Measurements from ENCODE around the gene MOBP.

MOBP gene

DNA sequence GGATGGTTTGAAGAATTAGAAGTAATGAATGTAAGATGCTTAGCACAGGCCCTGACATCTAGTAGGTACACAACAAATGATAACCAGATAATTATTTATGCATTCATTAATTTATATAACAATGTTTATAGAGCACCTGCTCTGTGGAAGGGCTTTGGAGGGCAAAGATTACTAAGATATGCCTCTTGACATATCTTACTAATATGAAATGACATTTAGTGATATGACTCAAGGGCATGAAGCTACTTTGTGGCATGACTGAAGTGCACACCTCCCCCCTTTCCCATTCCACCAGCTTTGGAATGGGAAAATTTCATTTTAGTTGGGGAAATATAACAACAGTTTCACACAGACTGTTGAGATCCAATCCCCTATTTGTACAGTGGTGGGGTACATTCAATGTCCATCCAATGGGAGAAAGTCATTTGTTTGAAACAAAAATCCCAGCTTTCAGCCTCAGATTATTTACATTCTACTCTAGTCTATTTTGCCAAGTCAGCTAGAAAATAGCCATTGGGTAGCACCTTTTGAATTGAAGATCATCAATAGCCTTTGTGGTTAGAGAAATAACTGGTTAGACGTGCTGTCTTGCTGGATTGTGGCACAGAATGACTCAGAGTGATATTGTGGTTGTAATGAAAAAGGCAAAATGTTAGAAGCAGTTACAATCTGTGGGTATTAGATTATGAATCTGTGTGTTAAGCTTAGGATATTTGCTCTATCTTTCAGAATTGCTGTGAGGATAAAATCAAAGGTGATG is 72.9 kb downstream of the MOBP start:
- no peaks in the 10 kb centered on the region for H3K27me3 ChIP-seq (ENCODE audit: control insufficient read depth, low read length)
- no peak overlapping the region for H3K4me3 ChIP-seq (ENCODE audit: low read length)
- H4K20me1 ChIP-seq (ENCODE audit: control insufficient read depth, insufficient read depth, low read depth, low read length) = no peaks in the 10 kb centered on the region
- H3F3A ChIP-seq (ENCODE audit: control insufficient read depth, insufficient read depth) = no peaks in the 10 kb centered on the region
- no peaks in the 10 kb centered on the region for H3K4me1 ChIP-seq (ENCODE audit: control insufficient read depth, low read length)
- no peaks in the 10 kb centered on the region for H3K9me2 ChIP-seq (replicated peaks; ENCODE audit: control insufficient read depth, low read length)
- no peak overlapping the region for H3K4me2 ChIP-seq (ENCODE audit: low read length)
- TF ChIP-seq EZH2phosphoT487 (IDR thresholded peaks at IDR 0.05; ENCODE audit: borderline replicate concordance, low read length) = no peak
- TF ChIP-seq, protein P1, sequence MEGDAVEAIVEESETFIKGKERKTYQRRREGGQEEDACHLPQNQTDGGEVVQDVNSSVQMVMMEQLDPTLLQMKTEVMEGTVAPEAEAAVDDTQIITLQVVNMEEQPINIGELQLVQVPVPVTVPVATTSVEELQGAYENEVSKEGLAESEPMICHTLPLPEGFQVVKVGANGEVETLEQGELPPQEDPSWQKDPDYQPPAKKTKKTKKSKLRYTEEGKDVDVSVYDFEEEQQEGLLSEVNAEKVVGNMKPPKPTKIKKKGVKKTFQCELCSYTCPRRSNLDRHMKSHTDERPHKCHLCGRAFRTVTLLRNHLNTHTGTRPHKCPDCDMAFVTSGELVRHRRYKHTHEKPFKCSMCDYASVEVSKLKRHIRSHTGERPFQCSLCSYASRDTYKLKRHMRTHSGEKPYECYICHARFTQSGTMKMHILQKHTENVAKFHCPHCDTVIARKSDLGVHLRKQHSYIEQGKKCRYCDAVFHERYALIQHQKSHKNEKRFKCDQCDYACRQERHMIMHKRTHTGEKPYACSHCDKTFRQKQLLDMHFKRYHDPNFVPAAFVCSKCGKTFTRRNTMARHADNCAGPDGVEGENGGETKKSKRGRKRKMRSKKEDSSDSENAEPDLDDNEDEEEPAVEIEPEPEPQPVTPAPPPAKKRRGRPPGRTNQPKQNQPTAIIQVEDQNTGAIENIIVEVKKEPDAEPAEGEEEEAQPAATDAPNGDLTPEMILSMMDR (IDR thresholded peaks at IDR 0.05; ENCODE audit: low read depth, low read length, poor library complexity, severe bottlenecking) = no peak
- no peak overlapping the region for H3K27ac ChIP-seq (ENCODE audit: low read depth, low read length)
- no peaks in the 10 kb centered on the region for H3K79me2 ChIP-seq (ENCODE audit: control insufficient read depth, low read length)
- H3K9me3 ChIP-seq (ENCODE audit: control insufficient read depth, insufficient read depth, low read length) = no peaks in the 10 kb centered on the region
- H3K36me3 ChIP-seq (ENCODE audit: control insufficient read depth, low read length) = no peaks in the 10 kb centered on the region

- H3K4me3 ChIP-seq (ENCODE audit: low read length) = no peak overlapping the region
- H3K4me2 ChIP-seq (ENCODE audit: low read length) = no peak overlapping the region
- no peaks in the 10 kb centered on the region for H3K4me1 ChIP-seq (ENCODE audit: control insufficient read depth, low read length)
- H3K36me3 ChIP-seq (ENCODE audit: control insufficient read depth, low read length) = no peaks in the 10 kb centered on the region
- no peaks in the 10 kb centered on the region for H3K9me2 ChIP-seq (replicated peaks; ENCODE audit: control insufficient read depth, low read length)
- H3K27ac ChIP-seq (ENCODE audit: low read depth, low read length) = no peak overlapping the region
- no peaks in the 10 kb centered on the region for H3F3A ChIP-seq (ENCODE audit: control insufficient read depth, insufficient read depth)
- no peaks in the 10 kb centered on the region for H4K20me1 ChIP-seq (ENCODE audit: control insufficient read depth, insufficient read depth, low read depth, low read length)
- no peak for TF ChIP-seq EZH2phosphoT487 (IDR thresholded peaks at IDR 0.05; ENCODE audit: borderline replicate concordance, low read length)
- TF ChIP-seq, protein P1 (IDR thresholded peaks at IDR 0.05; ENCODE audit: low read depth, low read length, poor library complexity, severe bottlenecking) = no peak
- H3K79me2 ChIP-seq (ENCODE audit: control insufficient read depth, low read length) = no peaks in the 10 kb centered on the region
- H3K9me3 ChIP-seq (ENCODE audit: control insufficient read depth, insufficient read depth, low read length) = no peaks in the 10 kb centered on the region
- no peaks in the 10 kb centered on the region for H3K27me3 ChIP-seq (ENCODE audit: control insufficient read depth, low read length)
These were observed 74.0 kb downstream of the MOBP start for GRCh38 chr3:39541442-39541841.

- Histone ChIP-seq H3K27ac (ENCODE audit: low read depth, low read length) (no peak overlapping the region), H4K20me1 (ENCODE audit: control insufficient read depth, insufficient read depth, low read depth, low read length) (no peaks in the 10 kb centered on the region)
These were observed 74.4 kb downstream of the MOBP start for GRCh38 chr3:39541917-39542329.

More at GRCh38 chr3:39541917-39542329, 74.4 kb downstream of the MOBP start:
- Histone ChIP-seq H3K4me3 (ENCODE audit: low read length) (no peak overlapping the region), H3K27me3 (ENCODE audit: control insufficient read depth, low read length) (no peaks in the 10 kb centered on the region), H3K9me3 (ENCODE audit: control insufficient read depth, insufficient read depth, low read length) (no peaks in the 10 kb centered on the region), H3K79me2 (ENCODE audit: control insufficient read depth, low read length) (no peaks in the 10 kb centered on the region), H3F3A (ENCODE audit: control insufficient read depth, insufficient read depth) (no peaks in the 10 kb centered on the region), H3K9me2 (replicated peaks; ENCODE audit: control insufficient read depth, low read length) (no peaks in the 10 kb centered on the region), H3K36me3 (ENCODE audit: control insufficient read depth, low read length) (no peaks in the 10 kb centered on the region), H3K4me2 (ENCODE audit: low read length) (no peak overlapping the region), H3K4me1 (ENCODE audit: control insufficient read depth, low read length) (no peaks in the 10 kb centered on the region)
- TF ChIP-seq, protein P1 (IDR thresholded peaks at IDR 0.05; ENCODE audit: low read depth, low read length, poor library complexity, severe bottlenecking) = peak; percentile 61
- TF ChIP-seq EZH2phosphoT487 (IDR thresholded peaks at IDR 0.05; ENCODE audit: borderline replicate concordance, low read length) = no peak
